Heart left ventricle (tissue), 16 donors: ENCODE data around the gene PACSIN2. TPM values are rescaled to one million over a fixed set of nuclear protein-coding genes. Genes with fewer than 3 reads are reported as not detected.
A peak's percentile ranks its signal among the peaks of the same experiment; 100 is the strongest.

Source experiments
- ATAC-seq, 4 donors: fragments of 200-7000 bp; cut with Tn5 transposase; one replicate each; pipeline ENCODE4 v1.9.1; 2020 to 2022; ENCODE audit warnings: moderate library complexity in 4 of 4, mild to moderate bottlenecking in 3 of 4, moderate number of reproducible peaks in 1 of 4
- DNase-seq, 5 donors: peaks; one replicate each; pipeline ENCODE4 v3.0.0-alpha.2; 2020
- H3K27ac ChIP-seq, 12 donors: fragments of 200-600 bp; sonication (generic) in 4 of 12; one replicate each; pipeline versions ENCODE4 v1.5.0 to v1.8.0; 2016 to 2022; ENCODE audit warnings: mild to moderate bottlenecking in 2 of 12
- H3K27me3 ChIP-seq, 9 donors: fragments of 200-600 bp; sonication (generic) in 2 of 9; one replicate each; pipeline versions ENCODE4 v1.5.1 to v1.8.0; 2016 to 2022; ENCODE audit warnings: mild to moderate bottlenecking in 3 of 9
- H3K36me3 ChIP-seq, 9 donors: fragments of 200-600 bp; sonication (generic) in 2 of 9; one replicate each; pipeline versions ENCODE4 v1.5.0 to v1.8.0; 2018 to 2022; ENCODE audit warnings: mild to moderate bottlenecking in 2 of 9
- H3K4me1 ChIP-seq, 12 donors: fragments of 200-600 bp; sonication (generic) in 4 of 12; one replicate each; pipeline versions ENCODE4 v1.5.0 to v1.8.0; 2016 to 2022; ENCODE audit warnings: mild to moderate bottlenecking in 3 of 12
- H3K4me3 ChIP-seq, 12 donors: fragments of 200-600 bp; sonication (generic) in 4 of 12; one replicate each; pipeline versions ENCODE4 v1.5.0 to v1.8.0; 2017 to 2022; ENCODE audit warnings: mild to moderate bottlenecking in 9 of 12, moderate library complexity in 4 of 12
- H3K9me3 ChIP-seq, 12 donors: fragments of 200-600 bp; sonication (generic) in 4 of 12; one replicate each; pipeline versions ENCODE4 v1.5.0 to v1.8.0; 2016 to 2022; ENCODE audit warnings: mild to moderate bottlenecking in 1 of 12
- POLR2A ChIP-seq, 2 donors: fragments of 450-650 bp; IDR thresholded peaks; one replicate each; pipeline ENCODE4 v1.6.1; 2017; ENCODE audit warnings: antibody characterized with exemption in 2 of 2, mild to moderate bottlenecking in 2 of 2, moderate library complexity in 2 of 2
- WGBS, 4 donors: extraction: QIAGEN DNeasy Blood & Tissue Kit in 2 of 4; methylation state at CpG; one replicate each; pipeline versions ENCODE4 v1.1.5 to v1.1.7; 2013 to 2018; 5-methylcytosine and 5-hydroxymethylcytosine counted together
- intact Hi-C, 10 donors: fragments of 100-400 bp; cut with DNase I; formaldehyde crosslinking; loops; one replicate each; pipeline versions ENCODE4 v1.11.1 to v1.14.2; 2022
- polyA plus RNA-seq, 2 donors: library from polyadenylated mRNA; stranded (reverse); fragments of 200-250 nt; gene quantifications; one replicate each; pipeline ENCODE4 v1.2.3, GENCODE V29; 2013
- total RNA-seq, 9 donors: library from RNA; depleted of rRNA in 2 of 9; stranded (reverse); fragments of >200 nt in 2 of 9; fragmentation: NEBNext Ultra II Directional in 3 of 9; extraction: Animal tissue kit (Norgen Biotek cat#: 25700) in 3 of 9; gene quantifications; one replicate each; pipeline versions ENCODE4 v1.1.0 to v1.2.4, GENCODE V29; 2016 to 2023
- TF ChIP-seq, protein P1 (sequence below), 12 donors: fragments of 200-600 bp; sonication (generic) in 4 of 12; IDR thresholded peaks; one replicate each; pipeline versions ENCODE4 v1.5.0 to v1.8.0; 2018 to 2022; ENCODE audit warnings: antibody characterized with exemption in 12 of 12, mild to moderate bottlenecking in 5 of 12
- donor health status: ischemic (EF 13 %, LVEDD 7.1; RV severe dilation, severe dysfunction).
- donor health status: healthy with polysubstance abuse.
- donor health status: DM: no; HTN: yes; CAD: no.
- donor health status: DM: no; HTN: no; CAD: no.
- donor health status: ischemic (EF 25% LVEDD 6.9; RV normal size, moderate dysfunction).
- donor health status: ischemic (EF 25% LVEDD 5.7; RV mildly dilated, moderate dysfunction).
- donor health status: healthy.
- donor health status: DM: yes; HTN: yes; CAD: no.
- donor health status: ischemic (EF 35%, LVEDD 5.7; RV mildly dilated, moderate dysfunction).
- donor health status: nonischemic (EF 11% LVEDD 7.7; RV severe dilation, severe dysfunction).
- donor health status: DM: yes; HTN: yes; CAD: no.
- donor health status: PGD.
- donor health status: ischemic (EF 29% LVEDD 5.4; RV normal size, mild dysfunction).
- donor health status: nonischemic (EF 23%, LVEDD 6.1; RV moderate dilation, normal function).

Gene PACSIN2
- total and polyA plus RNA-seq, 11 donors, result 26.5 to 87.1 (median 59.3) TPM

GRCh38 chr22:42884616-42885375 is 130.2 kb downstream of the PACSIN2 start:
- Histone ChIP-seq H3K4me3 (no peak overlapping the region), H3K9me3 (no peaks in the 10 kb centered on the region), H3K27me3 (no peaks in the 10 kb centered on the region), H3K4me1 (peaks cover 0 to 38% (median 7%) of the 10 kb centered on the region in 12 donors), H3K27ac (no peak overlapping the region), H3K36me3 (peaks cover 0 to 97% (median 90%) of the 10 kb centered on the region in 9 donors)
- intact Hi-C loops, result loop anchor here in 1 of 10 donors (5.0 kb wide), 1 partner anchor 73 kb away; no protein-coding TSS in a partner anchor
- TF ChIP-seq, protein P1, sequence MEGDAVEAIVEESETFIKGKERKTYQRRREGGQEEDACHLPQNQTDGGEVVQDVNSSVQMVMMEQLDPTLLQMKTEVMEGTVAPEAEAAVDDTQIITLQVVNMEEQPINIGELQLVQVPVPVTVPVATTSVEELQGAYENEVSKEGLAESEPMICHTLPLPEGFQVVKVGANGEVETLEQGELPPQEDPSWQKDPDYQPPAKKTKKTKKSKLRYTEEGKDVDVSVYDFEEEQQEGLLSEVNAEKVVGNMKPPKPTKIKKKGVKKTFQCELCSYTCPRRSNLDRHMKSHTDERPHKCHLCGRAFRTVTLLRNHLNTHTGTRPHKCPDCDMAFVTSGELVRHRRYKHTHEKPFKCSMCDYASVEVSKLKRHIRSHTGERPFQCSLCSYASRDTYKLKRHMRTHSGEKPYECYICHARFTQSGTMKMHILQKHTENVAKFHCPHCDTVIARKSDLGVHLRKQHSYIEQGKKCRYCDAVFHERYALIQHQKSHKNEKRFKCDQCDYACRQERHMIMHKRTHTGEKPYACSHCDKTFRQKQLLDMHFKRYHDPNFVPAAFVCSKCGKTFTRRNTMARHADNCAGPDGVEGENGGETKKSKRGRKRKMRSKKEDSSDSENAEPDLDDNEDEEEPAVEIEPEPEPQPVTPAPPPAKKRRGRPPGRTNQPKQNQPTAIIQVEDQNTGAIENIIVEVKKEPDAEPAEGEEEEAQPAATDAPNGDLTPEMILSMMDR (IDR thresholded peaks at IDR 0.05), result no peak
- no peak for TF ChIP-seq POLR2A (IDR thresholded peaks at IDR 0.05)
- no peak for DNase-seq
- WGBS, 4 donors, result 71 to 78% (median 77%) methylated on average over 7 of the region's 7 CpGs
- no peak for ATAC-seq

DNA sequence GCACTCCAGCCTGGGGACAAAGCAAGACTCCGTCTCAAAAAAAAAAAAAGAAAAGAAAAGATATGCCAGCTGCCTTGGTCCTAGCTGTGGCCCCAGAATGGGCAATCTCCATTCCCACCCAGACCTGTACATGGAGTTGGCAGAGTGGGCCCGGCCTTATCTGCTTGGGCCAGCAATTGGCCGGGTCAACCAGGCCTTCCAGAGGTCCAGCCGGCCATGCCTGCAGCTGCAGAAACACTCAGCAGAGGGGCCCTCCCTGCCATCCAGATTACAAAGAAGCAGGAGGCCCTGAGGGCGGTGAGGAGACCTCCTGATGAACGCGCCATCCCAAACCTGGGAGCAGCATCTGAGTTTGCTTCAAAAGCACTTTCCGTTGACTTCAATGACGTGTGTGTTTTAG is 131.0 kb downstream of the PACSIN2 start:
- no peak for TF ChIP-seq POLR2A (IDR thresholded peaks at IDR 0.05)
- TF ChIP-seq, protein P1 (IDR thresholded peaks at IDR 0.05), result no peak
- no peaks in the 10 kb centered on the region for H3K9me3 ChIP-seq
- peaks cover 0 to 99% (median 94%) of the 10 kb centered on the region in 9 donors for H3K36me3 ChIP-seq
- DNase-seq, result no peak
- no peaks in the 10 kb centered on the region for H3K27me3 ChIP-seq
- peaks cover 0 to 42% (median 7%) of the 10 kb centered on the region in 12 donors for H3K4me1 ChIP-seq
- intact Hi-C loops, result loop anchor here in 1 of 10 donors (5.0 kb wide), 1 partner anchor 73 kb away; no protein-coding TSS in a partner anchor
- H3K4me3 ChIP-seq, result no peak overlapping the region
- WGBS, 4 donors, result 72 to 81% (median 79%) methylated on average over 9 of the region's 9 CpGs
- no peak for ATAC-seq
- no peak overlapping the region for H3K27ac ChIP-seq

DNA sequence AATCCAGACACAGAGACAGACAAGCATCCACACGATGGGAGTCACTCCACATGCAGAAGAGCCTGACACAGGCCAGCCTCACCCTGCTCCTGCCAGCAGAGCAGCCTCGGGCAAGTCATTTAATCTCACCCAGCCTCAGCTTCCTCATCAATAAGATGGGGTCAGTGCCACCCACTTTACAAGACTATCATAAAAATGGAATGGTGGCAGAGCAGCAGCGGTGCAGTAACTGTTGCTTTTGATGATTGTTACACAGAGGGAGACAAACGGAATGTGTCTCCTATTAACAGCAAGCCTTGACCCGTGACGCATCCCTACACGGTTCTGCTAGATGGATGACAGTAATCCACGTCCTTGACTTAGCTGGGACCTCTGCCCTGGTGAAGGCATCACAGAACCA is 131.8 kb downstream of the PACSIN2 start:
- peaks cover 0 to 47% (median 3%) of the 10 kb centered on the region in 12 donors for H3K4me1 ChIP-seq
- no peak overlapping the region for H3K4me3 ChIP-seq
- H3K9me3 ChIP-seq, result no peaks in the 10 kb centered on the region
- intact Hi-C loops, result loop anchor here in 1 of 10 donors (5.0 kb wide), 1 partner anchor 74 kb away; no protein-coding TSS in a partner anchor
- DNase-seq, result no peak
- H3K27me3 ChIP-seq, result no peaks in the 10 kb centered on the region
- TF ChIP-seq, protein P1 (IDR thresholded peaks at IDR 0.05), result no peak
- no peak for TF ChIP-seq POLR2A (IDR thresholded peaks at IDR 0.05)
- H3K36me3 ChIP-seq, result peaks cover 0 to 99% (median 94%) of the 10 kb centered on the region in 9 donors
- whole genome bisulfite sequencing, 4 donors, result 80 to 88% (median 86%) methylated on average over 8 of the region's 8 CpGs
- H3K27ac ChIP-seq, result no peak overlapping the region
- ATAC-seq, result no peak

- Histone ChIP-seq H3K27me3 (no peaks in the 10 kb centered on the region), H3K9me3 (no peaks in the 10 kb centered on the region), H3K4me1 (peaks cover 0 to 43% (median 2%) of the 10 kb centered on the region in 12 donors), H3K36me3 (peaks cover 0 to 99% (median 96%) of the 10 kb centered on the region in 9 donors), H3K27ac (peak overlapping the region in 3 of 12 donors; percentile 18 to 62 (median 31)), H3K4me3 (no peak overlapping the region)
- intact Hi-C loops, result loop anchor here in 1 of 10 donors (5.0 kb wide), 1 partner anchor 75 kb away; no protein-coding TSS in a partner anchor
- ATAC-seq (peak in 3 of 4 donors; percentile 32 to 53 (median 45)), DNase-seq (no peak)
- TF ChIP-seq, protein P1 (IDR thresholded peaks at IDR 0.05), result no peak
- no peak for TF ChIP-seq POLR2A (IDR thresholded peaks at IDR 0.05)
- 68 to 75% (median 71%) methylated on average over 10 of the region's 10 CpGs for WGBS, 4 donors
Measured at GRCh38 chr22:42881982-42882656, 132.8 kb downstream of the PACSIN2 start.
